Neuron (in vitro differentiated cells): ENCODE measurements around the gene PCMT1.
"Not testable (repeated sequence)": the region's sequence is repeated elsewhere in the genome, so short reads cannot be mapped to it uniquely, and the experiment has no call there.

ENCODE experiments used
- H2AFZ ChIP-seq: one replicate; pipeline ENCODE4 v1.6.1; 2013; ENCODE audit warnings: low read depth, mild to moderate bottlenecking, inconsistent platforms, low read length, moderate library complexity
- H3K27me3 ChIP-seq: one replicate; pipeline ENCODE4 v1.6.1; 2013; ENCODE audit warnings: low read length; ENCODE audit not compliant: insufficient read depth
- H3K36me3 ChIP-seq: one replicate; pipeline ENCODE4 v1.6.1; 2013; ENCODE audit warnings: low read length; ENCODE audit not compliant: insufficient read depth
- H3K4me1 ChIP-seq: one replicate; pipeline ENCODE4 v1.6.1; 2013; ENCODE audit warnings: low read length; ENCODE audit not compliant: insufficient read depth
- H3K4me3 ChIP-seq: 2 replicates; pipeline ENCODE4 v1.5.1; 2013; ENCODE audit warnings: mild to moderate bottlenecking, low read length, moderate library complexity
- H3K9me3 ChIP-seq: one replicate; pipeline ENCODE4 v1.6.1; 2013; ENCODE audit warnings: low read length

Gene PCMT1

DNA sequence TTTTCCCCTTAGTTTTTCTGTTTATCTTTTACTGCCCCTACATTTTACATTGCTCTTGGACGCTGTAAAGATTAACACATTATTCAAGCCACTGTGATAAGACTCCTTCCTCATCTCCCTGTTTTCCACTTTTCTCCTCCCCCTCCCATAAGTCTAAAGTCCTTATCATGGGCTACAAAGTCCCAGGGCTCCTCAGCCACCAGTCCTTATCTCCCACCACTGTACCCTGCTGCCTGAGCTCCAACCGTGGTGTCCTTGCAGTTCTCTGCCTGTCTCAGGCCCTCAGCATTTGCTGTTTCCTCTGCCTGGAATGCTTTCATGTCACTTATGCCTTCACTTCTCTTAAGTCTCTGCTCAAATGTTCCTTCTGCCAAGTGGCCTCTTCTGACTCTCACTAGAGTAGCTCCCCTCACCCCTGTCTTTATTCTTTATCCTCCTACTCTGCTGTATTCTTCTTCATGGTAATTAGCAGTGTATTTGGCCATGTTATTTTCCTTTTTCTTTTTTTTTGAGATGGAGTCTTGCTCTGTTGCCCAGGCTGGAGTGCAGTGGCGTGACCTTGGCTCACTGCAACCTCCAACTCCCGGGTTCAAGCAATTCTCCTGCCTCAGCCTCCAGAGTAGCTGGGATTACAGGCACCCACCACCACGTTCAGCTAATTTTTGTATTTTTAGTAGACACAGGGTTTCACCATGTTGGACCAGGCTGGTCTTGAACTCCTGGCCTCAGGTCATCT lies 20.9 kb upstream of the PCMT1 start:
- Histone ChIP-seq H3K27me3 (no peaks in the 10 kb centered on the region), H2AFZ (no peak overlapping the region), H3K4me1 (no peaks in the 10 kb centered on the region), H3K9me3 (no peaks in the 10 kb centered on the region), H3K36me3 (peaks cover 53% of the 10 kb centered on the region), H3K4me3 (no peak overlapping the region)

DNA sequence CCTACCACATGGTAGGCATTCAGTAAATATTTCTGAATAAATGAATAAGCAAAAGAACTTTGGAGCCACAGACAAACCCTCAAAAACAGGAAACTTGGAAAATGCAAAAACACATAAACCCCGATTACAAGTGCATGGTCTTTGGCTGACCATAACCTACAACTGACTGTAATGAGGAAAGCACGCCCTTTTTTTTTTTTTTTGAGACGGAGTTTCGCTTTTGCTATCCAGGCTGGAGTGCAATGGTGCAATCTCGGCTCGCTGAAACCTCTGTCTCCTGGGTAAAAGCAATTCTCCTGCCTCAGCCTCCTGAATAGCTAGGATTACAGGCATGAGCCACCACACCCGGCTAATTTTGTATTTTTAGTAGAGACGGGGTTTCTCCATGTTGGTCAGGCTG lies 19.7 kb upstream of the PCMT1 start:
- Histone ChIP-seq H3K36me3 (peaks cover 60% of the 10 kb centered on the region), H3K4me1 (no peaks in the 10 kb centered on the region), H3K9me3 (no peaks in the 10 kb centered on the region), H3K4me3 (no peak overlapping the region), H3K27me3 (no peaks in the 10 kb centered on the region), H2AFZ (no peak overlapping the region)

DNA sequence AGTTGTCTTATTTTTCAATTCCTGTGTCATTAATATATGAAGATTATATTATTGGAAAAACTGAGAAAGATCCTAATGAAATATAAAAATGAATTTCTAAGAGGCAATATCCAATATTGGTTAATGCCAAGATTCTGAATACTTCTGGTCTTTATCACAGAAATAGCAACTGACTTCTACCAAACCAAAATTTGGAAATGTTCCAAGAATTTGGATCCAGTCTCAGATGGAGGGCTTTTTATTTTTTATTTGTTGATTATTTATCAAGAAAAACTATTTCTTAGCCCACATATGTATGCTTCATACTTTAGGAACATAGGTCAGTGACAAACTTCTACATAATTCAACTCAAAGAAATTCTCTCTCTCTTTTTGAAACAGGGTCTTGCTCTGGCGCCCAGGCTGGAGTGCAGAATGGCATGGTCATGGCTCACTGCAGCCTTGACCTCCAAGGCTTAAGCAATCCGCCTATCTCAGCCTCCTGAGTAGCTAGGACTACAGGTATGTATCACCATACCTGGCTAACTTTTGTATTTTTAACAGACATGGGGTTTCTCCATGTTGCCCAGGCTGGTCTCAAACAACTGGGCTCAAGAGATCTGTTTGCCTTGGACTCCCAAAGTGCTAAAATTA lies 16.3 kb upstream of the PCMT1 start:
- Histone ChIP-seq H3K27me3 (no peaks in the 10 kb centered on the region), H3K9me3 (no peaks in the 10 kb centered on the region), H3K36me3 (peaks cover 66% of the 10 kb centered on the region)

DNA sequence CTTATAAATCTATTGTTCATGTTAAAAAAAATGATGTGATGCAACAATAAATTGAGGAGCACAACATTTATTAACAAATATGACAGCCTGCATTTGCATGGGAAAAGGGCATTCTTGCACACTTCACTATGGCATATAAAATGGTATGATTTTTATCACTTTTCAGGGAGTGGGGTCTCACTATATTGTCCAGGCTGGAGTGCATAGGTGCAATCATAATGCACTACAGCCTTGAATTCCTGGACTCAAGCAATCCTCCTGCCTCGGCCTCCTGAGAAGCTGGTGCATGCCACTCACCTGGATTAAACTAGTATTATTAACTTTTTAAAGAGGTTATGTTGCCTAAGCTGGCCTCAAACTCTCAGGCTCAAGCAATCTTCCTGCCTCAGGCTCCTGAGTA lies 14.6 kb upstream of the PCMT1 start:
- Histone ChIP-seq H3K36me3 (peaks cover 62% of the 10 kb centered on the region), H3K27me3 (no peaks in the 10 kb centered on the region), H3K9me3 (no peaks in the 10 kb centered on the region), H3K4me3 (no peak overlapping the region), H3K4me1 (no peaks in the 10 kb centered on the region), H2AFZ (no peak overlapping the region)

More for the DNA sequence above, 16.3 kb upstream of the PCMT1 start:
- no peak overlapping the region for H3K4me3 ChIP-seq
- H2AFZ ChIP-seq: no peak overlapping the region
- no peaks in the 10 kb centered on the region for H3K4me1 ChIP-seq

DNA sequence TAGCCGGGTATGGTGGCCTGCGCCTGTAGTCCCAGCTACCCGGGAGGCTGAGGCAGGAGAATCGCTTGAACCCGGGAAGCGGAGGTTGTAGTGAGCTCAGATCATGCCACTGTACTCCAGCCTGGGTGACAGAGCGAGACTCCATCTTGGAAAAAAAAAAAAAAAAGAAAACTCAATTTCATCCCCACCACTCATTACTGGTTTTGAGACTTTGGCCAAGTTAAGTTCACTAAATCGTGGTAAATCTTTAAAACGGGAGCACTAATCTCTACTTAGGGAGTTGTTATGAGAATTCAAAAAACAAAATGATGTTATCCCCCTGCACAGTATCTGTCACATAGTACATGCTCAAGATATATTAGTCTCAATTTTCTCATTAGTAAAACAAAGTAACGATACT lies 4.3 kb upstream of the PCMT1 start:
- not testable (repeated sequence) for H2AFZ ChIP-seq, H3K9me3 ChIP-seq, H3K27me3 ChIP-seq
- Histone ChIP-seq H3K36me3 (peaks cover 31% of the 10 kb centered on the region), H3K4me3 (peak overlapping the region; percentile 95), H3K4me1 (peaks cover 11% of the 10 kb centered on the region)

DNA sequence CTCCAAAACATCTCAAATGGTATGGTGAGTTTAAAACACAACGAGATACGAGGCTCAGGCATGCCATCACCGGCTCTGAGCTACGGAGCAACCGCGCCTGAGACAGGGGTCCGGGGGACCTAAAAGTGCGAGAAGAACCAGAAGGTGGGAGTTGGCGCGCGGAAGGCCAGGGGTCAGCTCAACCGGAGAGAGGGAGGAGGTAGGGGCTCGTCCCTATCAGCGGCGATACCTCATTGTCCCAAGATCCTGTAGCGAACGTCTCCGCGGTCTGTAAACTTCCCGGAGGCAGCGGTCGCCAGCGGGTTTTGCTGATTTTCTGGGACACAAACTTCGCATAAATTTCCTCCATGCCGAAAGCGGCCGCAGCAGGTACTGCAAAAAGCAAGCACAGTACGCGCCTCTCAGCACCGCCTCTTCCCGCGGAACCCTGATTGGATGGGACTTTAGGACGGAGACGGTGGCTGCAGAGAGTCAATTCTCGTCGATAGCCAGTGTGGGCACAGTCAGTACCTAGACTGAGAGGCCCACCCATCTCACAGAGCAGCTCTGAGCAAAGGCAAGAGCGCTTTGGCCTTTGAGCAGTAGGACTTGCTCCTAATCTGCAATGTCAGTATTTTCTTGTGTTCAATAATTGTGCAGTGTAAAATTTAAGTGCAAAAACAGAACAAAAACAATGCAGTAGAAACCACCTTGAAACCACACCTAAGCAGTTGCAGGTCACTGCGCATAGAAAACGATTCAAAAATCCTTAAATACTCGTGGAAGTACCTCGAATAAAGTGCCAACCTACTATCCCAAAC lies 3.2 kb upstream of the PCMT1 start, which contains the start of gene NUP43:
Gene NUP43 (minus strand): TSS at position 383 of the 800 bp plus-strand sequence. CDS start 34 bp downstream, at position 349.
- no peaks in the 10 kb centered on the region for H3K9me3 ChIP-seq
- peak within 1 kb of the TSS; percentile 60 for H2AFZ ChIP-seq

DNA sequence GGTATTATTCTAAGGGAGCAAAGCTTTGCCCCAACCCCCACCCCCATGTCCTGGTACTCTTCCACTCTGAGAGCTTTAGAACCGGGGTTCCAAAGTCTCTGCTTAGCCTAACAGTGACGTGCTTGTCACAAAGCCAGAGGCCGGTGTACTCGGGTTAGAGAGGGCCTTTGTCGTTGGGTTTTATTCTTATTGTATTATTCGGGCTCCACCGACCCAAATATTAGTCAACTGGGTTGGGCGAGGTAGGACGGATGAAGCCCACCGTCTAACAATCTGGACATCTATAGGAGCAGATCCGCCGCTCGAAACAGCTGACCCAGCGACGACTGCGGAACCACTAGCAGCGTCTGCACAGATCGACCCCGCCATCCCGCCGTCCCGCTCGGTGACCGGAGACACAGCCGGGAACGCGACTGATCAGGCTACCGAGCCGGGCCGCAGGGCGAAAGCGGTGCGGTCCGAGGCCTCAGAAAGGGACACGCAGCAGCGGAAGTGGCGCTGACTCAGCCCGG lies 403 bp upstream of the PCMT1 start:
- H3K27me3 ChIP-seq, H3K9me3 ChIP-seq, H3K36me3 ChIP-seq: not testable (repeated sequence)
- Histone ChIP-seq H3K4me1 (peaks cover 20% of the 10 kb centered on the region), H3K4me3 (peak overlapping the region; percentile 85), H2AFZ (peak overlapping the region; percentile 95)

More for the DNA sequence above, 3.2 kb upstream of the PCMT1 start, which contains the start of gene NUP43:
- Histone ChIP-seq H3K4me1 (peaks cover 20% of the 10 kb centered on the region), H3K36me3 (peaks cover 21% of the 10 kb centered on the region), H3K4me3 (peak within 1 kb of the TSS; percentile 95), H3K27me3 (no peaks in the 10 kb centered on the region)

DNA sequence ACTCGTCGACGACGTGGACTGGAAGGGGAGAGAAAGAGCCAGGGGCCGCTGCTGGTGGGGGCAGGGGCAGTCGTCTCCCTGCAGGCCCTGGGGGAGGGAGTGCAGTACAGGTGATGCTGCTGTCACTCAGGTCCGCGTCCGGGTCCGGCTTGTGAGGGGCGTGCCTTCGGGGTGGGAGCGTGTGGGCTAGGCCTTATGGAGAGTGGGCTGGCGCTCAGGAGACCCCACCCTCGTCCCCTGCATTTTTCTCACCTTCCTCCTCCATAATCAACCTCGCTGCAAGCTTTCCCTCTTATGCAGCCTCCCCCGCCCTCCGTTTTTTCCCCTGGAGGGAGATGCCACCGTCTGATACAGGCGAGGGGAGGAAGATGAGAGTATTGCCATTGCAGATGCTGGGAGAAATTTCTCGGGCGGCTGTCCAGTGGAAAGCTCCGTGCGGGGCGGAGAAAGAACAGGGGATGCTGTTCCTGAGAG lies 632 bp downstream of the PCMT1 start:
- H2AFZ ChIP-seq: peak overlapping the region; percentile 95
- no peaks in the 10 kb centered on the region for H3K9me3 ChIP-seq
- no peaks in the 10 kb centered on the region for H3K27me3 ChIP-seq
- no peaks in the 10 kb centered on the region for H3K36me3 ChIP-seq
- H3K4me3 ChIP-seq: peak overlapping the region; percentile 85
- peaks cover 19% of the 10 kb centered on the region for H3K4me1 ChIP-seq

DNA sequence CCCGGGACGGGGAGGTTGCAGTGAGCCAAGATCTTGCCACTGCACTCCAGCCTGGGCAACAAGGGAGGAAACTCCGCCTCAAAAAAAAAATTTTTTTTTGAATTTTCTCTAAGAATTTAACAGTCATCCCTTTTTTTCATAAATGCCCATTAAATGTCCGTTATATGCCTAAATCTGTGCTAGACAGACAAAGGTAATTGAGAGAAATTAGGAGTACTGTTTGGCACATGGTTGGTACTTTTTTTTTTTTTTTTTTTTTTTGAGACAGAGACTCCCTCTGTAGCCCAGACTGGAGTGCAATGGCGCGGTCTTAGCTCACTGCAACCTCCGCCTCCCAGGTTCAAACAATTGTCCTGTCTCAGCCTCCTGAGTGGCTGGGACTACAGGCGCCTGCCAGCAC lies 1.7 kb downstream of the PCMT1 start:
- no peaks in the 10 kb centered on the region for H3K9me3 ChIP-seq
- H3K4me1 ChIP-seq: peaks cover 11% of the 10 kb centered on the region
- no peak overlapping the region for H2AFZ ChIP-seq
- no peaks in the 10 kb centered on the region for H3K36me3 ChIP-seq
- no peaks in the 10 kb centered on the region for H3K27me3 ChIP-seq
- H3K4me3 ChIP-seq: peak overlapping the region; percentile 85

DNA sequence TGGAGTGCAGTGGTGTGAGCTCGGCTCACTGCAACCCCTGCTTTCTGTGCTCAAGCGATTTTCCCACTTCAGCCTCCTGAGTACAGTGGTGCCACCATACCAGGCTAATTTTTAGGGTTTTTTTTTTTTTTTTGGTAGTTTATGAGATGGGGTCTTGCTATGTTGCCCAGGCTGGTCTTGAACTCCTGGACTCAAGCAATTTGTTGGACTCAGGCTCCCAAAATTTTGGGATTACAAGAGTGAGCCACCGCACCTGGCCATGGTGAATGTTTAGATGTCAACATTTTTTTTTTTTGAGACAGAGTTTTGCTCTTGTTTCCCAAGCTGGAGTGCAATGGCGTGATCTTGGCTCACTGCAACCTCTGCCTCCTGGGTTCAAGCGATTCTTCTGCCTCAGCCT lies 2.4 kb downstream of the PCMT1 start:
- H3K27me3 ChIP-seq, H3K4me3 ChIP-seq, H2AFZ ChIP-seq, H3K9me3 ChIP-seq, H3K36me3 ChIP-seq: not testable (repeated sequence)
- peaks cover 11% of the 10 kb centered on the region for H3K4me1 ChIP-seq

DNA sequence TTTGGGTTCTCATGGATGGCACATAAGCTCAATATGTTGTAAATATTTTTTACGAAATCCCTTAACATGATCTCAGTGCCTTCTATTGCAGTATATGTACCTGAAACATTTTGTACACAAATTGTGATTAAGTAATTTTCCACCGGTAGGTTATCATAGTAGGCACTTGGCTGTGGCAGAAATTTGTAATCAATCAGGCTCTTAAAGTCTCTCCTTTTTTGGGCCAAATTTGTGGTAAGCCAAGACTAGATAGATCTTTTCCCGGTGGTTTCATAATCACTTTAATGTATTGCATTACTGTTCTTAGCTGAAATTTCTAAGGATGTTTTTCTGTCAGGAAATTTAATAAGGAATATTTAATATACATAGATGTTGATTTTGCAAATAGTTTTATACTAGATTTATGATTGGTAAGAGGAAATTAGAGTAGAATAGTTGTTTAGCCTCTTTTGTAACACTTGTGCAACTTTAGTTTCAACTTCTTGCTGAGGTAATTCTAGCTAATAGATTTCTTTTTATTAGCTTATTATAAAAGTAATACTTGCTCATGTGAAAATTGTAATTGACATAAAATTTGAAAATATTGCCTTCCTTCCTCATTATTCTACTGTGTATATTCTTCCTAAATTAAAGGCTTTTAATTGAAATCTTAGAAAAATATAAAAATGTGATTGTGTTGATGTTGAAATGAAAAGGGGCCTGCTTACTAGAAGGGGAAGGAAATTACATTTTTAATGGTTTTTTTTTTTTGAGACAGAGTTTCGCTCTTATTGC lies 3.2 kb downstream of the PCMT1 start:
- Histone ChIP-seq H3K27me3 (no peaks in the 10 kb centered on the region), H3K4me3 (no peak overlapping the region), H2AFZ (no peak overlapping the region), H3K36me3 (no peaks in the 10 kb centered on the region), H3K9me3 (no peaks in the 10 kb centered on the region), H3K4me1 (peaks cover 11% of the 10 kb centered on the region)

DNA sequence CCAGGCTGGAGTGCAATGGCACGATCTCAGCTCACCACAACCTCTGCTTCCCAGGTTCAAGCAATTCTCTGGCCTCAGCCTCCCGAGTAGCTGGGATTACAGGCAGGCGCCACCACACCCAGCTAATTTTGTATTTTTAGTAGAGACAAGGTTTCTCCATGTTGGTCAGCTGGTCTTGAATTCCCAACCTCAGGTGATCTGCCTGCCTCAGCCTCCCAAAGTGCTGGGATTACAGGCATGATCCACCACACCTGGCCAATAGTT lies 3.8 kb downstream of the PCMT1 start:
- not testable (repeated sequence) for H3K27me3 ChIP-seq, H3K9me3 ChIP-seq, H2AFZ ChIP-seq, H3K36me3 ChIP-seq, H3K4me3 ChIP-seq
- H3K4me1 ChIP-seq: peaks cover 11% of the 10 kb centered on the region
